ENCODE results near the gene DROSHA.

DNA sequence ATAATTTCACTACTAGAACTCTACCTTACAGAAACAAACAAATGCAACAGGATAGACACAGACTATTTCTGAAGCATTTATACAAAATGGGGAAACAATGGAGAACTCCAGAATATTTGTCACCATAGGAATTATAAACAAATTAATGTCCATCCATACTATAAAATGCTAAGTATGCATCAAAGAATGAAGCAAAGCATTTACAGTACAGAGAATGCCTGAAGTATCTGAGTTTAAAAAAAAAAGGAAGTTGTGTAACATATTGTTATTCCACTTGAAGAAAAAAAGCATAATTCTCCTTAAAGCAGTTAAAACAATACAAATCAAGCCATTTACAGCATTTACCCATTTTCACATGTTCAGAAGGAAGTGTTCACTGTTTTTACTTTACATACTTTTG is 53.0 kb downstream of the DROSHA start:
- TF ChIP-seq, protein P1, sequence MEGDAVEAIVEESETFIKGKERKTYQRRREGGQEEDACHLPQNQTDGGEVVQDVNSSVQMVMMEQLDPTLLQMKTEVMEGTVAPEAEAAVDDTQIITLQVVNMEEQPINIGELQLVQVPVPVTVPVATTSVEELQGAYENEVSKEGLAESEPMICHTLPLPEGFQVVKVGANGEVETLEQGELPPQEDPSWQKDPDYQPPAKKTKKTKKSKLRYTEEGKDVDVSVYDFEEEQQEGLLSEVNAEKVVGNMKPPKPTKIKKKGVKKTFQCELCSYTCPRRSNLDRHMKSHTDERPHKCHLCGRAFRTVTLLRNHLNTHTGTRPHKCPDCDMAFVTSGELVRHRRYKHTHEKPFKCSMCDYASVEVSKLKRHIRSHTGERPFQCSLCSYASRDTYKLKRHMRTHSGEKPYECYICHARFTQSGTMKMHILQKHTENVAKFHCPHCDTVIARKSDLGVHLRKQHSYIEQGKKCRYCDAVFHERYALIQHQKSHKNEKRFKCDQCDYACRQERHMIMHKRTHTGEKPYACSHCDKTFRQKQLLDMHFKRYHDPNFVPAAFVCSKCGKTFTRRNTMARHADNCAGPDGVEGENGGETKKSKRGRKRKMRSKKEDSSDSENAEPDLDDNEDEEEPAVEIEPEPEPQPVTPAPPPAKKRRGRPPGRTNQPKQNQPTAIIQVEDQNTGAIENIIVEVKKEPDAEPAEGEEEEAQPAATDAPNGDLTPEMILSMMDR (IDR thresholded peaks at IDR 0.05; ENCODE audit: extremely low read depth in 1 of 2, insufficient read depth in 1 of 2, low read depth in 1 of 2, low read length in 2 of 2), result no peak
- TF ChIP-seq POLR2AphosphoS5 (IDR thresholded peaks at IDR 0.05; ENCODE audit: insufficient read depth, low read depth, low read length) (no peak), EZH2 (IDR thresholded peaks at IDR 0.05; ENCODE audit: borderline replicate concordance, low read depth, low read length, severe bottlenecking) (no peak), POLR2A (IDR thresholded peaks at IDR 0.05; ENCODE audit: low read depth, low read length) (no peak)

All from endothelial cell of umbilical vein (primary cell).